HEK293 (cell line): ENCODE data around the gene PTPRCAP.

Experiments
- ZNF140 ChIP-seq: fragments of 450-650 bp; formaldehyde crosslinking; IDR thresholded peaks from 2 replicates; pipeline ENCODE4 v1.5.1; 2016; ENCODE audit warnings: missing biosample characterization, missing genetic modification characterization
- TF ChIP-seq, protein P1 (sequence below): fragments of 450-650 bp; formaldehyde crosslinking; IDR thresholded peaks from 2 replicates; pipeline ENCODE4 v1.5.1; 2016; ENCODE audit warnings: missing biosample characterization, missing genetic modification characterization
- TF ChIP-seq, protein P2 (sequence below): fragments of 450-650 bp; formaldehyde crosslinking; IDR thresholded peaks from 2 replicates; pipeline ENCODE4 v1.5.1; 2016; ENCODE audit warnings: missing biosample characterization, missing genetic modification characterization

DNA sequence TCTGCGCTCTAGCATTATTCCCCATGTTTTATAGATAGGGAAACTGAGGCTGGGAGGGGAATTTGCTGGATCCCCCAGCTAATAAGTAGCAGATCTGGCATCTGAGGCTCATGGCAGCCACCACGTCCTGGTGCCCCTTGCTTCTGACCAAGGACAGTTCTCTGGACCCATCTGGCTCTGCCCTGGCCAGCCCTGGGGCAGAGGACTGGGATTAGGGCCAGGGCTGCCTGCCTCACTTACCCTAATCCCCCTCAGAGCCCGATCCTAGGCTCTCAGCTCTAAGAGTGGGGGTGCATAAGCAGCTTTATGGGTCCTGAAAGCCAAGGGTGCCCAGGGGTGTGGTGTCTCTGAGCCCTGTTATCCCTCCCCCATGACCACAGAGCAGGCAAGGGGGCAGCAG is 17.6 kb upstream of the PTPRCAP start, which contains the start of gene CABP4:
- TF ChIP-seq ZNF140 (tag by site-specific recombination): no peak
- TF ChIP-seq, protein P1, sequence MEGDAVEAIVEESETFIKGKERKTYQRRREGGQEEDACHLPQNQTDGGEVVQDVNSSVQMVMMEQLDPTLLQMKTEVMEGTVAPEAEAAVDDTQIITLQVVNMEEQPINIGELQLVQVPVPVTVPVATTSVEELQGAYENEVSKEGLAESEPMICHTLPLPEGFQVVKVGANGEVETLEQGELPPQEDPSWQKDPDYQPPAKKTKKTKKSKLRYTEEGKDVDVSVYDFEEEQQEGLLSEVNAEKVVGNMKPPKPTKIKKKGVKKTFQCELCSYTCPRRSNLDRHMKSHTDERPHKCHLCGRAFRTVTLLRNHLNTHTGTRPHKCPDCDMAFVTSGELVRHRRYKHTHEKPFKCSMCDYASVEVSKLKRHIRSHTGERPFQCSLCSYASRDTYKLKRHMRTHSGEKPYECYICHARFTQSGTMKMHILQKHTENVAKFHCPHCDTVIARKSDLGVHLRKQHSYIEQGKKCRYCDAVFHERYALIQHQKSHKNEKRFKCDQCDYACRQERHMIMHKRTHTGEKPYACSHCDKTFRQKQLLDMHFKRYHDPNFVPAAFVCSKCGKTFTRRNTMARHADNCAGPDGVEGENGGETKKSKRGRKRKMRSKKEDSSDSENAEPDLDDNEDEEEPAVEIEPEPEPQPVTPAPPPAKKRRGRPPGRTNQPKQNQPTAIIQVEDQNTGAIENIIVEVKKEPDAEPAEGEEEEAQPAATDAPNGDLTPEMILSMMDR (tag by site-specific recombination): no peak
- TF ChIP-seq, protein P2, sequence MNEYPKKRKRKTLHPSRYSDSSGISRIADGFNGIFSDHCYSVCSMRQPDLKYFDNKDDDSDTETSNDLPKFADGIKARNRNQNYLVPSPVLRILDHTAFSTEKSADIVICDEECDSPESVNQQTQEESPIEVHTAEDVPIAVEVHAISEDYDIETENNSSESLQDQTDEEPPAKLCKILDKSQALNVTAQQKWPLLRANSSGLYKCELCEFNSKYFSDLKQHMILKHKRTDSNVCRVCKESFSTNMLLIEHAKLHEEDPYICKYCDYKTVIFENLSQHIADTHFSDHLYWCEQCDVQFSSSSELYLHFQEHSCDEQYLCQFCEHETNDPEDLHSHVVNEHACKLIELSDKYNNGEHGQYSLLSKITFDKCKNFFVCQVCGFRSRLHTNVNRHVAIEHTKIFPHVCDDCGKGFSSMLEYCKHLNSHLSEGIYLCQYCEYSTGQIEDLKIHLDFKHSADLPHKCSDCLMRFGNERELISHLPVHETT: no peak
